GM21381 (cell line): ENCODE data around the gene PDE4A.

ENCODE experiments used
- ATAC-seq: cut with Tn5 transposase; IDR thresholded peaks from one replicate; pipeline ENCODE4 v1.9.1; 2021; ENCODE audit warnings: mild to moderate bottlenecking, moderate library complexity; ENCODE audit not compliant: unreplicated experiment

Gene PDE4A

GRCh38 chr19:10505583-10506229 is 85.4 kb downstream of the PDE4A start:
- no peak for ATAC-seq

- ATAC-seq = no peak
Observed at GRCh38 chr19:10508036-10508435, 87.7 kb downstream of the PDE4A start.

DNA sequence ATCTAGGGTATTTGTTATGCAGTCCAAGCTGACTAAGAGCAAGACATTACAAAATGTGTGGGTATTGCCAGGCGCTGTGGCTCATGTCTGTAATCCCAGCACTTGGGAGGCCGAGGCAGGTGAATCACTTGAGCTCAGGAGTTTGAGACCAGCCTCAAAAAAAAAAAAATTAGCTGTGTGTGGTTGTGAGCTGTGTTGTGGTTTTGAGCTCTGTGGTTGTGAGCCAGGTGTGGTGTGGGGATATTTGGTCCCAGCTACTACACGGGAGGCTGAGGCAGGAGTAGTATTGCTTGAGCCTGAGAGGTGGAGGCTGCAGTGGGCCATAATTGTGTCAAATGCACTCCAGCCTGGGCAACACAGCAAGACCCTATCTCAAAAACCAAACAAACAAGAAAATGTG is 88.4 kb downstream of the PDE4A start:
- ATAC-seq = no peak

DNA sequence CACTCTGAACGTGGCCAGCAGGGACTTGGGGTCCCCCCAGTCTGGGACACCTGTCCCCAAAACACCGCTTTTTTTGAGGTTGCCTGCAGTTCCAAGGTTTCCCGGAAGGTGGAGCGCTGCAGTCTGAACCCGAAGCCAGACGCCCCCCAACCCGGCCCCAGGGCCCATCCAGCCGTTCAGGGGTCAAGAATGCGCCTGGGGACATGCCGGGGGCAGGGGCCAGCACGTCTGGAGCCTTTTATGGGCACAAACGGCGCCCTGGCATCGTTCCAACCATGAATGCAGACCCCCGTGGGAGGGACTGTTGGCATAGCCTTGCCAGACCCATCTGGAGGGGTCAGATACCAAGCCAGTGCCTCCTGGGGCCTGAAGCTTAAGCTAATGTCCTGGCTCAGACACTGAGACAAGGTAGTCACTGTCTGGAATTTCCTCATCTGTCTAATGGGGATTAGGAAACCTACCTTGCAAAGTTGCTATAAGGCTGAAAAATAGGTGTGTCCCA is 90.0 kb downstream of the PDE4A start:
- ATAC-seq = no peak

DNA sequence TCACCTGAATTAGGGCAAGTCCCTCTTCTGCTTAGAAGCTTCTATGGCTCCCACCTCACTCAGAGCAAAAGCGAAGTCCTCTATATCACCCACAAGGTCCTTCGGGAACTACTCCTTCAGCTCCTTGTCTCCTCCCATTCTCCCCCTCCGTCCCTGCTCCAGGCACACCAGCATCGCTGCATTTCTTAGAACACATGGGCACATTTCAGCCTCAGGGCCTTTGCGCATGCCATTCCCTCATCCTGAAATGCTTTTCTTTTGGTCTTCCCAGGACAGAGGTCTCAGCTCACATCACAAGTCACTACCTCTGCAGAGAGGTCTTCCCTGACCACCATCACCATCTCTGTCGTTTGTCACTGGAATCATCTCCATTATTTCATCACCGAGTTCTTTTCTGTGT is 92.9 kb downstream of the PDE4A start:
- no peak for ATAC-seq

- ATAC-seq = no peak
Observed at GRCh38 chr19:10514211-10515145, 94.1 kb downstream of the PDE4A start.

DNA sequence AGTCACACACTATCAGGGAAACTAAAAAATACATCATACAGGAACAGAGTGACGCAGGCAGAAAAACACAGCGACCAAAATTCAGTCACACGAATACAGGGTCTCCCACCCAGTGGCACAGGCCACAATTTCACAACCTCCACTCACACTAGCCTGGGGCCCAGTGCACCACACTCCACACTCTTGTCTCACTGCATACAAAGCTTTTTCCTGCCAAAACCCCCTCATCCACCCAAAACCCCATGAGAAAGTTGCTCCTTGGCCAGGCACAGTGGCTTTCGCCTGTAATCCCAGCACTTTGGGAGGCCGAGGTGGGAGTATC is 95.7 kb downstream of the PDE4A start:
- ATAC-seq = no peak

DNA sequence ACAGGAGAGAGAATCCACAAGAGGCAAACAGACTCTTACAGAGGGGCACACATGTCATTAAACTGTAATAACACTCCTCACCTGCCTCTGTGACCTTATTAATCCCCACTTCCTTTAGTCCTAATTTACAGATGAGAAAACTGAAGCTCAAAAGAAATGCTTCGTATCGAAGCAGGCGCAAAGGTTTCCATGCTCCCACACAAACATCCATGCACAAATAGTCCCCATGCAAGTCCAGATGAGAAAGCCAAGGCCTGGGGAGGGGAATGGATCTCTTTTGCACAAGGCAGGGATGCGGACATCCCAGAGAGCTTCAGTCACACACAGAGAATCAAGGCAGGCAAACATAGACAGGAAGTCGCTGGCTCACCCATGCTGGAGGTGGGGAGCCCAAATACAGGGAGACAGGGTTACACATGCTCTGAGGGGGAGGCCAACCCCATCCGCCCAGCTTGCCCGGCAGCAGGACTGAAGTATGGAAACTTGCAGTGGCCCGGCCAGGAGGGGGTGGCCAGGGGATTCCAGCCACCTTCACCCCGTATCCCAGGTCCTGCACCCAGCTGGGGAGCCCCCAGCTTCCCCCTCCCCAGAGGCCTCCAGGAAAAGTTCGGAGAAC is 96.4 kb downstream of the PDE4A start:
- ATAC-seq = no peak

DNA sequence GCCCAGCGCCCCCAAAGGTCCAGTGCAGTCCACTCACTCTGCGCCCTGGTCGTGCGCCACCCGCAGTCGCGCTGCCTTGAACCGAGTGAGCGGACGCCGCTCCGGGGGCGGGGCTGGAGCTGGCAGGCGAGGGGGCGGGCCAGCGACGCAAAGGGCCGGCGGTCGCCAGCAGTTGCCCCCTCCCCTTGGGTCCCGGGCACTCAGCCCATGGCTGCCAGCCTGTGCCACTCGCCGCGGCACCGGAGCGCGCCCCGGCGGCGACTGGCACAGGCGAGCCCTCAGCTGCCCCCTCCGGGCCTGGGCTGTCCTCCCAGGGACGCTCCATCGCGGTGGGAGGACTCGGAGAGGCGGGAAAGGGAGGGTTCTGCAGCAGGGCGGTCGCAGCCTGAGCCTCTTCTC is 97.0 kb downstream of the PDE4A start, which contains the start of gene S1PR5:
Gene S1PR5, minus strand, starts transcription at position 87 of the 399 bp plus-strand sequence. CDS start 2,436 bp downstream, outside the sequence.
- no peak for ATAC-seq

- ATAC-seq = no peak
Observed at GRCh38 chr19:10517760-10518443, 97.6 kb downstream of the PDE4A start.

- no peak for ATAC-seq
Observed at GRCh38 chr19:10518444-10519361, 98.4 kb downstream of the PDE4A start.
